ENCODE data around the gene TEKT3. TPM values are rescaled to one million over a fixed set of nuclear protein-coding genes. Genes with fewer than 3 reads are reported as not detected.

TEKT3 gene
- total RNA-seq, 1 donor from 2014 or later = 0.54 TPM

DNA sequence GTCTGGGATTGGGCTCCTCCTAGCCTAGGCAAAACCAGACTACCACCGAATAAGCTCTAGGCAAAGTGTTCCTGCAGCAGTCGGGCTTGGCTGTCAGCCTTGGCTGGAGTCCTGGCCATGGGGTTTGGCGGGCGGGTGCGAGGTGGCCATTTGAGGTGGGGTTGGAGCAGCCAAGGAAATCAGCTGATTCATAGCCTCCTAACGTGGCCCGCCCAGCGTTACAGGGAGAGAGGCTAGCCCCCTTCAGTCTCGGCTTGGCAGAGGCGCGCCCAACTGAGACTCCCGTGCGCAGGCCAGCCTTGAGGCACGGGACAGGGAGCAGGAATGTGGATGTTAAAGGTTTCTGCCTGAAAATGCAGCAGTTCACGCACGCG is 78.2 kb downstream of the TEKT3 start:
- H3K9me3 Mint-ChIP-seq (ENCODE audit: unreplicated experiment) = peaks cover 3% of the 10 kb centered on the region
- H3K27ac Mint-ChIP-seq (ENCODE audit: unreplicated experiment) = no peak overlapping the region
- TF ChIP-seq, protein P1, sequence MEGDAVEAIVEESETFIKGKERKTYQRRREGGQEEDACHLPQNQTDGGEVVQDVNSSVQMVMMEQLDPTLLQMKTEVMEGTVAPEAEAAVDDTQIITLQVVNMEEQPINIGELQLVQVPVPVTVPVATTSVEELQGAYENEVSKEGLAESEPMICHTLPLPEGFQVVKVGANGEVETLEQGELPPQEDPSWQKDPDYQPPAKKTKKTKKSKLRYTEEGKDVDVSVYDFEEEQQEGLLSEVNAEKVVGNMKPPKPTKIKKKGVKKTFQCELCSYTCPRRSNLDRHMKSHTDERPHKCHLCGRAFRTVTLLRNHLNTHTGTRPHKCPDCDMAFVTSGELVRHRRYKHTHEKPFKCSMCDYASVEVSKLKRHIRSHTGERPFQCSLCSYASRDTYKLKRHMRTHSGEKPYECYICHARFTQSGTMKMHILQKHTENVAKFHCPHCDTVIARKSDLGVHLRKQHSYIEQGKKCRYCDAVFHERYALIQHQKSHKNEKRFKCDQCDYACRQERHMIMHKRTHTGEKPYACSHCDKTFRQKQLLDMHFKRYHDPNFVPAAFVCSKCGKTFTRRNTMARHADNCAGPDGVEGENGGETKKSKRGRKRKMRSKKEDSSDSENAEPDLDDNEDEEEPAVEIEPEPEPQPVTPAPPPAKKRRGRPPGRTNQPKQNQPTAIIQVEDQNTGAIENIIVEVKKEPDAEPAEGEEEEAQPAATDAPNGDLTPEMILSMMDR (IDR thresholded peaks at IDR 0.05; ENCODE audit: partially characterized antibody, unreplicated experiment) = no peak
- H3K36me3 Mint-ChIP-seq (ENCODE audit: unreplicated experiment) = no peaks in the 10 kb centered on the region
- peak overlapping the region; percentile 94 for H3K4me3 Mint-ChIP-seq (ENCODE audit: unreplicated experiment)
- DNase-seq = no peak
- no peaks in the 10 kb centered on the region for H3K4me1 Mint-ChIP-seq (ENCODE audit: low read depth, unreplicated experiment)
- peaks cover 10% of the 10 kb centered on the region for H3K27me3 Mint-ChIP-seq (ENCODE audit: unreplicated experiment)

DNA sequence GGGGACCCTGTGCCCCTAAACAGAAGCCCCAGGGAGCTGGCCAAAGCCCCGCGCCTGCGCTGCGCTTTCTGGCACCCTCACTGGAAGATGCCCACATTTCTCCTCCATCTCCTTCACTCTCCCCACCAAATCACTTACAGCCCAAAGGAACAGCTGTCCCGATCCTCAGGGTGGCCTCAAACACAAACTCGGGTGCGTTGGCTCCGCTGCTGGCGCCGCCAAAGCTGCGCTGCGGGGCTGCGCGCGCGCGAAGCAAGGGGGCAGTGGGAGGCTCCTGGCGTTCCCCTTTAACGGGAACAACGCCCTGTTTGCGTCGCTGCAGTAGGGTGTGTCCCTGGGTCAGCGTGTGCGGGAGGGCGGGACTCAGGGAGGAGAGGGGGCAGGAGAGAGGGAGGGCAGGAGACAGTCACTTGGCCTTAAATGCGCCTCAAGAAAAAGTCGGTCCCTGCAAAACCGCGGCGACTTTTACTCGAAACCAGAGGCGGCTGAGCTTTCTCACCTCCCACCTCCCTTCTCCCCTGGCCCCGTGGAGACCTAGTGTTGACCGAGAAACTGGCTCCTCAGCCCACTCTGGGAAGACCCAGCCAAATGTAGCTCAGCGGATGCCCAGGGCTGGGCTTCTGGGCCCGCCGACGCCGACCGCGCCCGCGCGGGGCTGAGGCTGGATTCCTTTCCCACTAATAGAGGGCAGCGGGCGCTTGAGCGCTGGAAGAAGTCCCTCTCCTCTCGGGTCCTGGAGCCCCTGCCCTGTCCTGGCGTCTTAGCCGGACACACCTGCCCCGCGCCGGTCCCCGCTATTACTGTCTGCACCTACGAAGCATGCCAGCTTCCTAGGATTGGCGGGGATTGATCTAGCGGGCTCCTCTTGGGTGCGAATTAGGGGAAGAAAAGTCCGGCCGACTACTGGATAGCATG is 78.8 kb downstream of the TEKT3 start:
- Mint-ChIP-seq H3K36me3 (ENCODE audit: unreplicated experiment) (no peaks in the 10 kb centered on the region), H3K9me3 (ENCODE audit: unreplicated experiment) (peaks cover 3% of the 10 kb centered on the region), H3K4me3 (ENCODE audit: unreplicated experiment) (peak overlapping the region; percentile 94), H3K27ac (ENCODE audit: unreplicated experiment) (no peak overlapping the region), H3K27me3 (ENCODE audit: unreplicated experiment) (peaks cover 10% of the 10 kb centered on the region), H3K4me1 (ENCODE audit: low read depth, unreplicated experiment) (no peaks in the 10 kb centered on the region)
- DNase-seq = peak; percentile 59
- TF ChIP-seq, protein P1 (IDR thresholded peaks at IDR 0.05; ENCODE audit: partially characterized antibody, unreplicated experiment) = no peak

DNA sequence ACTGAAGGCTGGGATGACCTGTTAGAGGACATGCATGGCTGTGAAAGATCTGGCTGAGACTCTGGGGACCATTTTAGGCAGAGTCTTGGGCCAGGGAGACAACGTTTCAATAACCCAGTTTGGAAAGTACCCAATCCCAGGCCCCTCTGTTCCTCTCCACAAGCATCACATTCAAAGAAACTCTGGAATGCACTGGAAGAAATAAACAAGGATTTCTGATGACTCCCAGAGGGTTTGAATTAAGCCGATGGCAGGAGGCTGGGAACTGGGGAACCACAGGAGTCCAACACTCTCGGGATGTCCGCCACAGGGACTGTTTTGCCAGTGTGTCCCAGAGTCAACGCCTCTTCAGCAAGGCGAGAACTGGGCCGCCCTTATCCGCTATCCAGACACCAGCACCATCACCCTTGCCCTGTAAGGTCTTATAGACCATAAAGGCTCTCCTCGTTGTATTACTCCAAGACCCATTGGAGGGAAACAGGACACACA is 79.6 kb downstream of the TEKT3 start:
- Mint-ChIP-seq H3K27ac (ENCODE audit: unreplicated experiment) (no peak overlapping the region), H3K36me3 (ENCODE audit: unreplicated experiment) (no peaks in the 10 kb centered on the region)

DNA sequence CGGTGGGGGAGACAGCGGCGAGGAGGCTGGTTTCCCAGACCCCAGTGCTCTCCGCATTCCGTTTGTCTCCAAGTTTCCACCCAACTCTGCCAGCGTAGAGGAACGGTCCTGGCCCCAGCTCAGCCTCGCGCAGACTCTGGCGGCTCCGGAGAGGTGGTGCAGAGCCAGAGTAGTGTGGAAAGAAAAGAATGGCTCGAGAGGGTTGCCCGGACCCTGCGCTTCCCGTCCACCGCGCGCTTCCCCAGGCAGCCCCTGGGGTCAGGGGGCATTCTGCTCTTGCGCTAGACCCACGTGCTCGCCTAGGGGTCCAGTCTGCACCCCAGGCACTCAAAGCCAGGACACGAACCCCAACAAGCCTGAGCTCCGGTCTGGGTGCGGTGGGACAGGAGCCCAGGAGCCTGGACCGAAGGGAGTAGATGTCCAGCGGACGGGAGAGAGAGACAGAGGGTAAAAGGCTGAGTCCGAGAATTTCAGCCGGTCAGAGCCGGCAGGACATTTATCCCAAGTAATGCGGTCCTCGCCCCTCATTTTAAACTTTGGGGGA is 80.1 kb downstream of the TEKT3 start:
- TF ChIP-seq, protein P1 (IDR thresholded peaks at IDR 0.05; ENCODE audit: partially characterized antibody, unreplicated experiment) = no peak
- Mint-ChIP-seq H3K27me3 (ENCODE audit: unreplicated experiment) (peaks cover 10% of the 10 kb centered on the region), H3K9me3 (ENCODE audit: unreplicated experiment) (peaks cover 3% of the 10 kb centered on the region), H3K4me3 (ENCODE audit: unreplicated experiment) (peak overlapping the region; percentile 80), H3K27ac (ENCODE audit: unreplicated experiment) (no peak overlapping the region), H3K4me1 (ENCODE audit: low read depth, unreplicated experiment) (no peaks in the 10 kb centered on the region), H3K36me3 (ENCODE audit: unreplicated experiment) (no peaks in the 10 kb centered on the region)
- peak; percentile 56 for DNase-seq

More for the DNA sequence above, 79.6 kb downstream of the TEKT3 start:
- peaks cover 3% of the 10 kb centered on the region for H3K9me3 Mint-ChIP-seq (ENCODE audit: unreplicated experiment)
- H3K27me3 Mint-ChIP-seq (ENCODE audit: unreplicated experiment) = peaks cover 10% of the 10 kb centered on the region
- TF ChIP-seq, protein P1 (IDR thresholded peaks at IDR 0.05; ENCODE audit: partially characterized antibody, unreplicated experiment) = no peak
- peak overlapping the region; percentile 94 for H3K4me3 Mint-ChIP-seq (ENCODE audit: unreplicated experiment)
- H3K4me1 Mint-ChIP-seq (ENCODE audit: low read depth, unreplicated experiment) = no peaks in the 10 kb centered on the region
- no peak for DNase-seq
